Effector memory CD8-positive, alpha-beta T cell (primary cell): Measurements from ENCODE around the gene MSI2.

Experiments
- ATAC-seq: fragments of 150-1000 bp; cut with Tn5 transposase; replicated peaks from 2 replicates; pipeline ENCODE4 v1.10.0; 2021; ENCODE audit warnings: mild to moderate bottlenecking, moderate library complexity
- DNase-seq, 3 experiments: peaks; one replicate each; pipeline ENCODE4 v3.0.0; 2021
- H3K27ac Mint-ChIP-seq, 2 donors: one replicate each; pipeline ENCODE4 v1.8.0; 2022; ENCODE audit warnings: mild to moderate bottlenecking in 2 of 2, mixed read lengths in 2 of 2, moderate library complexity in 2 of 2
- H3K27me3 Mint-ChIP-seq, 2 donors: one replicate each; pipeline ENCODE4 v1.8.0; 2022; ENCODE audit warnings: mixed read lengths in 2 of 2
- H3K36me3 Mint-ChIP-seq: one replicate; pipeline ENCODE4 v1.8.0; 2022; ENCODE audit warnings: mild to moderate bottlenecking, moderate library complexity, mixed read lengths; ENCODE audit not compliant: insufficient read depth
- H3K4me1 Mint-ChIP-seq, 2 donors: one replicate each; pipeline ENCODE4 v1.8.0; 2022; ENCODE audit warnings: low read depth in 2 of 2, mixed read lengths in 2 of 2
- H3K4me3 Mint-ChIP-seq, 2 donors: one replicate each; pipeline ENCODE4 v1.8.0; 2022; ENCODE audit warnings: mild to moderate bottlenecking in 2 of 2, mixed read lengths in 2 of 2, moderate library complexity in 2 of 2
- H3K9me3 Mint-ChIP-seq, 2 donors: one replicate each; pipeline ENCODE4 v1.8.0; 2022; ENCODE audit warnings: mixed read lengths in 2 of 2

MSI2 gene

DNA sequence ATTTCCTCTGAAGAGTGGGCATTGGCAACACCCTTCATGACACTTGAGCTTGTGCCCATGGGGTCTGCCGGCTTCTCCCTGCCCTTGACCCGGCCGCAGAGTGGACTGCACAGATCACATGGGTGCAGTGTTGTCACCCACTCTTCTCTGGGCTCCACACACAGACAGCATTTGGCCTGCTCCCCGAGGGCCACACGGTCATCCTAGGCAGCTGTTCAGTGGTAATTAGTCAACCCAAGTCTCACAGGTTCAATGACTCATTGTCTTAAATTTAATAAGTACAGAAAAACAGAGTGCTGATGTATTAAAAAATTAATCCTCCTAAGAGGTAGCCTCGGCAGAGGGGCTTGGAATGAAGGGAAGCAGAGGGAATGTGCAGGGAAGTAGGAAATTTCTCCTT, 204.8 kb downstream of the MSI2 start:
- Mint-ChIP-seq H3K27me3 (no peaks in the 10 kb centered on the region), H3K9me3 (no peaks in the 10 kb centered on the region), H3K4me3 (no peak overlapping the region), H3K27ac (peak overlapping the region; percentile 56 to 78), H3K36me3 (no peaks in the 10 kb centered on the region), H3K4me1 (peaks cover 41 to 64% of the 10 kb centered on the region in 2 donors)
- no peak for ATAC-seq
- DNase-seq: no peak

DNA sequence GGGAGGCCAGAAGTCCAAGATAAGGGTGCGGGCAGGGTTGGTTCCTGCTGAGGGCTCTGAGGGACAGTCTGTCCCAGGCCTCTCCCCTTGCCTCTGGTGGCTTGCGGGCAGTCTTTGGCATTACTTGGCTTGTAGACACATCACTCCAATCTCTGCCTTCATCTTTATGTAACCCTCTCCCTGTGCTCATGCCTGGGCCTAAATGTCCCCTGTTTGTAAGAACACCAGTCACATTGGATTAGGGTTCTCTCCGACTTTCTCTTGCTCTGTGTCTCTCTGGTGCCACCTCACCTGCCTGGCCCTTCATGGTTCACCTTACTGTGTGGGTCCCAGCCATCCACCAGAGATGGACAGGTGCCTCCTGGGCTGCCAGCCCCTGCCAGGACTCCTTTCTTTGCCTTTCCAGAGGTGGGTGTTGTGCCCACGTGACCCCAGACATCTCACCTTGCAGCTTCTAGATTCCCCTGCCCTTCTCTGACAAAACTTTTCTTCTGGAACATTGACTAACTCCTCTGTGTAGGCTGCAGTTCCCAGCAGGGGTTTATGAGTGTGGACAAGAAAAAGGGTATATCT, 205.8 kb downstream of the MSI2 start:
- Mint-ChIP-seq H3K36me3 (peaks cover 2% of the 10 kb centered on the region), H3K4me3 (peak overlapping the region in 1 of 2 donors; percentile 15), H3K9me3 (no peaks in the 10 kb centered on the region), H3K27me3 (no peaks in the 10 kb centered on the region), H3K4me1 (peaks cover 38 to 60% of the 10 kb centered on the region in 2 donors), H3K27ac (peak overlapping the region; percentile 27 to 78)
- DNase-seq (no peak), ATAC-seq (no peak)

DNA sequence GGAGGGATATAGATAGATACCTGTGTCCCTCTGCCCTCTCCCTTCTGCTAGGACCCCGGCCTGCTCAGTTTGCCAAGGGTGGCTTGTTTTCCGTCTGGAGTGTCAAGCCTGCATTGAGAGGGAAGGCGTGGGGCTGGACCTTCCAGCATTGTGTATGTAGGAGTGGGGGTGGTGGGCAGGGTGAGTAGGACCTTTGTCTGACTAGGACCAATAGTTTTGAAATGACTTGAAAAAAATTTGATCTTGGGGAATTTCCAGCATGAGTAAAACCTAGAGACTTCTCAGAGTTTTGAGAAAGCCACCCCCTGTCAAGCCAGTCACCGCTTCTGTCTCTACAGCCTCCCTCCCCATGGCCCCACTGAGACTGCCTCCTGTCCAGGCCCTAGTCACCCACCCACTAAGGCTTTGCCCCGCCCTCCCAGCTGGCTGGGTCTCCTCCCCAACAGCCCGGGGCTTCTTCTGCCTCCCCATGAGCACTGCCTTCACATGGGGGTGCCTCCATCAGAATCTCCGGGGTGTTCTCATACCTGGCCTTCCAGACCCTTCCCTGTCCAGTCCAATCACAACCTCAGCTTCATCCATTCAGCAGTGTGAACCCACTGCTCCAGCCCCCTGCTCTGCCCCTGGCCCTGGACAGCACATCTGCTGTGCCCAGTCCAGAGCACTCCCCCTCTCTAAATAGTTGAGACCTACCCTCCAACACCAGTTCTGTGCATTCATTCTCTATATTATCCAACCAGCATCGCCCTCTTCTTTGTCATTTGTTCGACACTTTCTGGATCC, 207.0 kb downstream of the MSI2 start:
- H3K9me3 Mint-ChIP-seq: no peaks in the 10 kb centered on the region
- peaks cover 41 to 63% of the 10 kb centered on the region in 2 donors for H3K4me1 Mint-ChIP-seq
- no peak for ATAC-seq
- H3K4me3 Mint-ChIP-seq: no peak overlapping the region
- DNase-seq: no peak
- no peaks in the 10 kb centered on the region for H3K27me3 Mint-ChIP-seq
- peak overlapping the region in 1 of 2 donors; percentile 6 for H3K27ac Mint-ChIP-seq
- peaks cover 2% of the 10 kb centered on the region for H3K36me3 Mint-ChIP-seq

DNA sequence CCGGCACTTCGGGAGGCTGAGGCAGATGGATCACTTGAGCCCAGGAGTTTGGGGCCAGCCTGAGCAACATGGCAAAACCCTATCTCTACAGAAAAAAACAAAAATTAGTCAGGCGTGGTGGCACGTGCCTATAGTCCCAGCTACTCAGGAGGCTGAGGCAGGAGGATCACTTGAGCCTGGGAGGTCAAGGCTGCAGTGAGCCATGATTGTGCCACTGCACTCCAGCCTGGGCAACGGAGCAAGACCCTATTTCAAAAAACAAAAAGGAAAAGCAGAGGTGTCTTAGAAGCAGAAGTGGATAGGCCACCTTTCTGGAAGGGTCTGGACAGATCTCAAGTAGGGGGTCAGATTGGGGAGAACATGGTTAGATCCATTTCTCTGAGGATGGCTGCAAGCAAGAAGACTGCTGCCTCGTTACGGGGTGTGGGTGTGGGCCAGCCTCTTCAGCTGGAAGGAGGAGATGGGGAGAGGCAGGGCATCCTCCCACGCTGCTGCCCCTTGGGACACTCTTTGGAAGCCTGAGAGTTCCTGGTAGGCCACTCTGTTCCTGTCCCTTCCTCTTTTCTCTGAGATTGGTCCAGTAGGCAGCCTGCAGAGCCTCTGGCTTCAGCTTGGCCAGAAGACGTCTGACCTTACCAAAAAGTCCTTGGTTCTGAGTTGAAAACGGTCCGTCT, 208.0 kb downstream of the MSI2 start:
- no peak for ATAC-seq
- peak overlapping the region in 1 of 2 donors; percentile 26 for H3K27ac Mint-ChIP-seq

DNA sequence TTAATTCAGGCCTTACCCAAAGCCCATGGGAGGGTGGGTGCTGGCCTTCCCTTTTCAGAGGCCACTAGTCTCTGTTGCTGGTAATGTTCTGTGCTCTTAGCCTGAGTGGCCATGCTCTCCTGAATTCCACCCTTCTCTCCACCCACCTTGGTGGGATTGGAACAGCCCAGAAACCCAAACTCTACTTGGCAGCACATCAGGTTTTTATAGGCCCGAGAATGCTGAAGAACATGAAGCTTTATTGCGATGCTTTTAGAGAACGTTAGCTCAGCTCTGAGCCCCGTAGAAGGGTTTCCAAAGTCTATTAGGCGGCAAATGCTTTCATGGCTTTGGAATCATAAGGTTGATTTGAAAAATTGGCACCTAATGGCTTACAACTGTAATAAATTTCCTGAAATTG, 209.3 kb downstream of the MSI2 start:
- no peaks in the 10 kb centered on the region for H3K27me3 Mint-ChIP-seq
- no peak overlapping the region for H3K4me3 Mint-ChIP-seq
- no peak overlapping the region for H3K27ac Mint-ChIP-seq
- peaks cover 30 to 48% of the 10 kb centered on the region in 2 donors for H3K4me1 Mint-ChIP-seq
- DNase-seq (no peak), ATAC-seq (no peak)
- peaks cover 5% of the 10 kb centered on the region for H3K36me3 Mint-ChIP-seq
- no peaks in the 10 kb centered on the region for H3K9me3 Mint-ChIP-seq

More for the DNA sequence above, 208.0 kb downstream of the MSI2 start:
- no peaks in the 10 kb centered on the region for H3K9me3 Mint-ChIP-seq
- no peaks in the 10 kb centered on the region for H3K27me3 Mint-ChIP-seq
- peaks cover 2% of the 10 kb centered on the region for H3K36me3 Mint-ChIP-seq
- no peak for DNase-seq
- H3K4me1 Mint-ChIP-seq: peaks cover 33 to 54% of the 10 kb centered on the region in 2 donors
- no peak overlapping the region for H3K4me3 Mint-ChIP-seq

DNA sequence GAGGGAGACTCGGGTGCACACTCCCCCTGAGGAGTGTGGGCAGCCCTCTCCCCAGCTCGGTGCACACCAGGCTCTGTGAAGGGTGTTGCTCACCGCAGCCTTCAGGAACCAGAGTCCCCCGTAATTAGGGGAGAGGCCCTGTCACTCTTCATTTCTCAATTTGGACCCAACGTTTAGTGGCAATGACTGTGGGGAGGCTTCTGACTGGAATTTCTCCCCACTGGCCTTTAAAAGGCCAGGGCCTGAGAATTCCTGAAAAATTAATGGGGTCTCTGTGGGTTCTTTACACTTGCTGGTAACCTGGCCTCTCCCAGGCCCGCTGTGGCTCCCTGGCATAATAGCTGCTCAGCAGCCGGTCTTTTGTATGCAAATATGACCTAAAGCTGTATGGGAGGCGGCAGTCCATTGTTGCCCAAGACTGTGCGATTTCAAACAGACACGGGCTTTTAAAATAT, 209.7 kb downstream of the MSI2 start:
- H3K27ac Mint-ChIP-seq: no peak overlapping the region
- ATAC-seq: no peak
- DNase-seq: no peak
- no peaks in the 10 kb centered on the region for H3K9me3 Mint-ChIP-seq
- H3K27me3 Mint-ChIP-seq: no peaks in the 10 kb centered on the region
- peaks cover 5% of the 10 kb centered on the region for H3K36me3 Mint-ChIP-seq
- peaks cover 25 to 43% of the 10 kb centered on the region in 2 donors for H3K4me1 Mint-ChIP-seq
- H3K4me3 Mint-ChIP-seq: no peak overlapping the region

DNA sequence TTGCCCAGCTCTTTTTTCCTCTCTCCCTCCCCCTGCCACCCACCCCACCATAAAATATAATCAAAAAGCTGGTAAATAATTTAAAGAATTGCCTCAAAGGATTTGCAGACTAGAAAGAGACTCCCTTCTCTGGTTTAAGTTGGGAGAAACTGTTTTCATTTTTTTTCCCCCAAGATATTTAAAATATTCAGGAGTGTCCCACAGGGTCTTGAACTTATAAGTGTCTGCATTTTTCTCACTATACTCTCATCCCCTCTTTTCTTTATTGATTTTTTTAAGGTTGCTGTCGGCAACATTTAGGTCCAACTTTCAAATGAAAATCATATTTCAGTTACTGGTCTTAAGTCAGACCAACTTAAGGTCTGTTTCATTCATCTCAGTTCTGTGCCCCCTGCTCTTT, 210.2 kb downstream of the MSI2 start:
- ATAC-seq (no peak), DNase-seq (no peak)
- peaks cover 7% of the 10 kb centered on the region for H3K36me3 Mint-ChIP-seq
- H3K4me3 Mint-ChIP-seq: no peak overlapping the region
- no peaks in the 10 kb centered on the region for H3K9me3 Mint-ChIP-seq
- no peaks in the 10 kb centered on the region for H3K27me3 Mint-ChIP-seq
- H3K4me1 Mint-ChIP-seq: peaks cover 23 to 40% of the 10 kb centered on the region in 2 donors
- H3K27ac Mint-ChIP-seq: no peak overlapping the region

DNA sequence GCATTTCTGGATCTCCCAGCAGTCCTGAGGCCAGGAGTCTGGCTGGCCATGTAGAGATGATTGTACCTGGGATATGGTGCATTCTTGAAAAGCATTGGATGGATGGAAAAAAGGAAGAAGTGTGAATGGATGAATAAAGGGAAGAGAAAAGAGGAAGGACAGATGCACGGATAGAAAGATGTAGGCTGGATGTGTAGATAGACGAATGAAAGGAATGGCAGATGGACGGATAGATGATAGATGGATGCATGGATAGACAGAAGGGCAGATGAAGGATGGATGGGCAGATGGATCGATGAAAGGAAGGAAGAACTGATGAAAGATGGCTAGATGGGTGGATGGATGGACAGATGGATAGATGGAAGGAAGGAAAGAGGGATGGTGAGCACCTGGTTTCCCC, 210.9 kb downstream of the MSI2 start:
- DNase-seq (no peak), ATAC-seq (no peak)
- Mint-ChIP-seq H3K4me3 (no peak overlapping the region), H3K4me1 (peaks cover 17 to 34% of the 10 kb centered on the region in 2 donors), H3K27ac (no peak overlapping the region), H3K27me3 (no peaks in the 10 kb centered on the region), H3K9me3 (no peaks in the 10 kb centered on the region), H3K36me3 (peaks cover 11% of the 10 kb centered on the region)

DNA sequence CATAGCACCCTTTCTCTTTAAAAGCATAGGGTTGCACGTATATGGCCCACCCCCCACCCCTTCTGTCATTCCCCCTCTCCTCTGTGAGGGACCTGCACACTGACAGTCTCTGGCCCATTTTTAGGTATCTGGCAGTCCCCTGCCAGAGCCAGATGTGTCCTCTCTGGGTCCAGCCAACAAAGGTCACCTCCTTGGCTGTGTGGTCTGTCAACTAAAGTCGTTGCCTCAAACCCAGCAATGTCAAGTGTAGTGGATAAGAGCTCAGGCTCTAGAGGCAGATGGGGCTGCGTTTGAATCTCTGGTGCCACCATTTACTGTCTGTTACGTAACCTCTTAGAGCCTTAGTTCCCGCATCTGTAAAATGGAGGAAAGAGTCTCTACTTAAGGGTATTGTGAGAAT, 211.5 kb downstream of the MSI2 start:
- Mint-ChIP-seq H3K27ac (no peak overlapping the region), H3K4me3 (no peak overlapping the region), H3K27me3 (no peaks in the 10 kb centered on the region), H3K4me1 (peaks cover 16 to 30% of the 10 kb centered on the region in 2 donors), H3K36me3 (peaks cover 11% of the 10 kb centered on the region), H3K9me3 (no peaks in the 10 kb centered on the region)
- DNase-seq (no peak), ATAC-seq (no peak)

DNA sequence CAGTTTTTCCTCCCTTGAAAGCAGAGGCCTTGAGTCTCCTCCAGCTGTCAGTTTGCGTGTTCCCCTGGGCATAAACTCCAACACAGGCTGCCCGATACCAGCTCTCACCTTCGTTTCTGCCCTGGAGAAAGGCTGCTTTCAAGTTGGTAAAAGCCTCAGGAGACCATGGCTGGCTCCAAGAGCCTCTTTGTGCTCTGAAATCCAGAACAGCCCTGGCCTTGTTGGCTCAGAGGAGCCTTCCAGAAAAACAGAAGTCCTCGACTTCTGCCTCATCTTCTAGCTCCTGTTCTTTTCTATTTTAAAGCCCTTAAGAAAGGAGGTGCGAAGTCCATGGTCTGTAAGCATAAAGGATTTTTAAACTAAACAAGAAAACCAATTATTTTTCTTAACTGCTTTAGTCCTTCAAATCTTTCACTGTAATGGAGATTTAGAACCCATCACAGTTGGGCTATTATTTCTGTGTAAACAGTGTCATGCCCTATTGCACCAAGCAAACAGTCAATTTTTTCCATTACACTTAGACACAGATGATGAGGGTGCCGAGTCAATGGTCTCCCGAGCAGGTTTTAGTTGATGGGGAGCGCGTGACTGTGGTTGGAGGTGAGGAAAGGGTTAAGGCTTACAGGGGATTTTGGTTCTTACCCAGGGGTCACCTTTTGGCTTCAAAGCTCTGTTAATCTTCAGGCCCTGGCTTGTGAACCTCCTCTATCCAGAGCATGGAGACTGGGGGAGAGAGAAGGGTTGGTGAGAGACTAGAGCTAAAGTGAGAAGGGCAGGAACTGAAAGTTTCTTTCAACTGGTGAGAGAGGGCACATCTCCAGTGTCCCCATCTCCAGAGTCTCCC, 212.8 kb downstream of the MSI2 start:
- Mint-ChIP-seq H3K4me1 (peaks cover 16 to 22% of the 10 kb centered on the region in 2 donors), H3K27me3 (no peaks in the 10 kb centered on the region), H3K9me3 (no peaks in the 10 kb centered on the region), H3K4me3 (no peak overlapping the region), H3K36me3 (peaks cover 11% of the 10 kb centered on the region), H3K27ac (no peak overlapping the region)
- no peak for ATAC-seq
- no peak for DNase-seq

DNA sequence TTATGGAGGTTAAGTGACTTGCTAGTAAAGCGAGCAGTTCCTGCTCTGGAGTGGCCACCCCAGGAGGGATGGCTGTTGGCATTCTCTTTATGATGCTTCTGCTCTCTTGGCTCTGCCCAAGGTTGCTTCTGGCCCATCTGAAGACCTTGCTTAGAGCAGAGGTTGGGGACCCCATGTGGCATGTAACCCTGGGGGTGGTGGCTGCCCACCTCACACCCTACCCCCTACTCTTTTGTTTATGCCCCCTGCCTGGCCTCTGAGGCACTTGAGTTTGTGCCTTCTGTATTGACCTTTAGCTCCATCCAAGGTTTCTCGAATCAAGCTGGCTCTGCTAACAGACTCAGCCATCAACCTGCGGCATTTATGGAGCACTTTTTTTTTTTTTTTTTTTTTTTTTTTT, 214.6 kb downstream of the MSI2 start:
- H3K27ac Mint-ChIP-seq: no peak overlapping the region
- no peak overlapping the region for H3K4me3 Mint-ChIP-seq
- H3K27me3 Mint-ChIP-seq: no peaks in the 10 kb centered on the region
- ATAC-seq (no peak), DNase-seq (no peak)
- H3K36me3 Mint-ChIP-seq: peaks cover 11% of the 10 kb centered on the region
- H3K4me1 Mint-ChIP-seq: peaks cover 19 to 23% of the 10 kb centered on the region in 2 donors
- H3K9me3 Mint-ChIP-seq: no peaks in the 10 kb centered on the region

DNA sequence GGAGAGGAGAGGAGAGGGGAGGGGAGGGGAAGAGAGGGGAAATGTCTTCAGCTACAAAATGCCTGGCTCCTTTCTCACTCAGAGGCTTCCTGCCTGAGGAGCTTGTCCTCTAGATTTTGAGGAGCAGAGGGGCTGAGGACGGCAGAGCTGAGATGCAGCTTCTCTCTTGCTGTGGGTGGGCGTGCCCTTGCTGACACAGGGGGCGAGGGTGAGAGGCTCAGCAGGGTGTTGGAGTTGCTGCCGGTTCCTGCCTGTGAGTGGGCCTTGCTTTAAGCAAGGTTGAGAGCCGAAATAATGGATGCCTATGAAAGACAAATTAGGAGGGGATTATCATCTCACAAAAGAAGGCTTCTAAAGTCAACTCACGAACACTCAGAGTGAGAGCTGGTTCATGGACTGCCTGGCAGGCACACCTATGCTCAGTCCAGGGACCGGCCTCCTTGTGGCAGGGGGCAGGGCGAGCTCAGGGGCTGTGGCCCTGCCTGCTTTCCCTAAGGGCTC, 215.6 kb downstream of the MSI2 start:
- no peak overlapping the region for H3K4me3 Mint-ChIP-seq
- H3K36me3 Mint-ChIP-seq: peaks cover 10% of the 10 kb centered on the region
- H3K4me1 Mint-ChIP-seq: peaks cover 21 to 30% of the 10 kb centered on the region in 2 donors
- no peak for ATAC-seq
- H3K9me3 Mint-ChIP-seq: no peaks in the 10 kb centered on the region
- no peak overlapping the region for H3K27ac Mint-ChIP-seq
- no peaks in the 10 kb centered on the region for H3K27me3 Mint-ChIP-seq
- no peak for DNase-seq

DNA sequence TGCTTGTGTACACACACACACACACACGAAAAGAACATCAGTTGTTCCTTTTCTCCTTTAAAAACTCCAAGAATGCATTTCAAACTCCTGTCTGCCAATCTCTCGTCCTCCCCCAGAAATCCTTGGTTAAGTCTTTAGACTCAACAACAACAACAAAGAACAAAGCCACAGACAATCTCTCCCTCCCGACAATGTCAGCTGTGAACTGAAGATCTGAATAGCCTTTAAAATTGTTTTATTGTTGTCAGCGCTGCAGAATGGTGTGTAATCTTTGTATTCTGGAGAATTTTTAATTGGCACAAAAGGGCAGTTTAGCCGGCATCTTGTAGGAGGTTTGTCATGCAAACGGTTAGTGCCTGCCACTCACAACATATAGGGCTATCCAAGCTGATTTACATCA, 219.5 kb downstream of the MSI2 start:
- Mint-ChIP-seq H3K27ac (no peak overlapping the region), H3K36me3 (peaks cover 6% of the 10 kb centered on the region), H3K27me3 (no peaks in the 10 kb centered on the region), H3K9me3 (no peaks in the 10 kb centered on the region), H3K4me1 (peaks cover 16 to 20% of the 10 kb centered on the region in 2 donors), H3K4me3 (no peak overlapping the region)
- DNase-seq: no peak
- ATAC-seq: no peak
